GM12873 (cell line): ENCODE data around the gene KCNJ18.

Source experiments
- CTCF ChIP-seq: IDR thresholded peaks from 2 replicates; pipeline ENCODE4 v1.5.1; 2012; ENCODE audit warnings: low read depth, mild to moderate bottlenecking, moderate library complexity, low read length, control low read depth; ENCODE audit not compliant: insufficient read depth; ENCODE audit errors: missing control alignments

KCNJ18 gene

GRCh38 chr17:21705021-21705601 is 12.8 kb downstream of the KCNJ18 start:
- TF ChIP-seq CTCF = no peak

GRCh38 chr17:21711182-21711581 is 18.9 kb downstream of the KCNJ18 start:
- TF ChIP-seq CTCF = no peak

DNA sequence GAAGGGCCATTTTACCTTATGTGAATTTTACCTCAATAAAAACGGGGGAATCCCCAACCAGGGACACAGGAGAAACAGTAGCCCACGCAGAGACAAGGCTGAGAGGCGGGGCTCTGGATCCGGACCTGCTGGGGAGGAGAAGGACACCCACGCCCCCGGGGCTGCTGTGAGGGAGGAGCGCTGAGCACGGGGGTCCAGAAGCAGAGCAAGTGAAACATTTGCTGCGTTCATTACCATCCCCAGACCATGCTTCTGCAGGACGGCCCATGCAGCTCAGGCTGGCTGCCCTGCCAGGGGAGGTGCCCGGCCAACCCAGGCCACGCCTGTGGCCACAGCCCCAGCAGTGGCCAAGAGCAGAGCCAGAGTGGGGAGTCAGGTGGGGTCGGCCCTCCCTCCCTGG is 50.0 kb downstream of the KCNJ18 start:
- no peak for TF ChIP-seq CTCF
